ENCODE data around the gene MORN5.
A peak's percentile ranks its signal among the peaks of the same experiment; 100 is the strongest.
"Not testable (repeated sequence)": the region's sequence is repeated elsewhere in the genome, so short reads cannot be mapped to it uniquely, and the experiment has no call there.

Gene MORN5

GRCh38 chr9:122159026-122159924 is at the start of gene MORN5, which contains the start of gene NDUFA8:
TSS of gene MORN5 (plus strand) at chr9:122159908. CDS start at chr9:122159973, 65 bp downstream.
TSS of gene NDUFA8 (minus strand) at chr9:122159779. CDS start at chr9:122159677, 102 bp downstream.
- peak; percentile 93 for DNase-seq

- DNase-seq: no peak
These were observed 49.4 kb upstream of the MORN5 start for GRCh38 chr9:122110100-122110833.

- no peak for DNase-seq
These were observed 48.2 kb upstream of the MORN5 start for GRCh38 chr9:122111413-122112085.

- no peak for DNase-seq
These were observed 47.5 kb upstream of the MORN5 start for GRCh38 chr9:122112238-122112637.

- DNase-seq: no peak
These were observed 46.1 kb upstream of the MORN5 start for GRCh38 chr9:122113574-122113973.

- no peak for DNase-seq
These were observed 44.3 kb upstream of the MORN5 start for GRCh38 chr9:122115176-122116035.

- DNase-seq: no peak
These were observed 43.7 kb upstream of the MORN5 start for GRCh38 chr9:122116040-122116439.

- no peak for DNase-seq
These were observed 43.1 kb upstream of the MORN5 start for GRCh38 chr9:122116448-122117173.

GRCh38 chr9:122117241-122117640 is 42.5 kb upstream of the MORN5 start:
- DNase-seq: not testable (repeated sequence)

- no peak for DNase-seq
These were observed 41.2 kb upstream of the MORN5 start for GRCh38 chr9:122118343-122119165.

- no peak for DNase-seq
These were observed 40.6 kb upstream of the MORN5 start for GRCh38 chr9:122119166-122119521.

GRCh38 chr9:122119721-122120120 is 40.0 kb upstream of the MORN5 start:
- DNase-seq: no peak

- DNase-seq: no peak
These were observed 39.2 kb upstream of the MORN5 start for GRCh38 chr9:122120316-122121071.

GRCh38 chr9:122121391-122121790 is 38.3 kb upstream of the MORN5 start:
- DNase-seq: no peak

- DNase-seq: no peak
These were observed 37.8 kb upstream of the MORN5 start for GRCh38 chr9:122121931-122122330.

- DNase-seq: no peak
These were observed 37.2 kb upstream of the MORN5 start for GRCh38 chr9:122122468-122122867.

- DNase-seq: peak; percentile 35
These were observed 36.6 kb upstream of the MORN5 start for GRCh38 chr9:122122903-122123632.

GRCh38 chr9:122124048-122124447 is 35.7 kb upstream of the MORN5 start:
- DNase-seq: no peak

GRCh38 chr9:122124528-122124927 is 35.2 kb upstream of the MORN5 start:
- no peak for DNase-seq

Data from MV-4-11 (cell line).